NCI-H69 (cell line): ENCODE measurements around the gene KLF11.
A peak's percentile ranks its signal among the peaks of the same experiment; 100 is the strongest.
"Not testable (repeated sequence)": the region's sequence is repeated elsewhere in the genome, so short reads cannot be mapped to it uniquely, and the experiment has no call there.

Experiments used
- DNase-seq: peaks from one replicate; lab custom pipeline; 2025; lab: John Stamatoyannopoulos, UW

The KLF11 gene

GRCh38 chr2:10085043-10085667, 41.8 kb downstream of the KLF11 start:
- DNase-seq: no peak

- no peak for DNase-seq
Measured at GRCh38 chr2:10085668-10086059, 42.3 kb downstream of the KLF11 start.

- peak; percentile 33 for DNase-seq
Measured at GRCh38 chr2:10086950-10087349, 43.6 kb downstream of the KLF11 start.

- DNase-seq: peak; percentile 57
Measured at GRCh38 chr2:10087360-10087759, 44.0 kb downstream of the KLF11 start.

GRCh38 chr2:10089565-10090190, 46.3 kb downstream of the KLF11 start:
- DNase-seq: no peak

GRCh38 chr2:10091182-10091888, 48.0 kb downstream of the KLF11 start:
- DNase-seq: no peak

GRCh38 chr2:10091889-10092244, 48.5 kb downstream of the KLF11 start:
- not testable (repeated sequence) for DNase-seq

- no peak for DNase-seq
Measured at GRCh38 chr2:10094271-10094814, 51.0 kb downstream of the KLF11 start.

- no peak for DNase-seq
Measured at GRCh38 chr2:10095175-10095574, 51.8 kb downstream of the KLF11 start.

GRCh38 chr2:10096641-10097040, 53.3 kb downstream of the KLF11 start:
- DNase-seq: no peak

GRCh38 chr2:10097352-10098148, 54.2 kb downstream of the KLF11 start:
- peak; percentile 81 for DNase-seq

- no peak for DNase-seq
Measured at GRCh38 chr2:10101491-10101890, 58.1 kb downstream of the KLF11 start.

GRCh38 chr2:10103179-10103578, 59.8 kb downstream of the KLF11 start:
- peak; percentile 52 for DNase-seq
